Measurements from ENCODE around the gene IGSF8.

IGSF8 gene

DNA sequence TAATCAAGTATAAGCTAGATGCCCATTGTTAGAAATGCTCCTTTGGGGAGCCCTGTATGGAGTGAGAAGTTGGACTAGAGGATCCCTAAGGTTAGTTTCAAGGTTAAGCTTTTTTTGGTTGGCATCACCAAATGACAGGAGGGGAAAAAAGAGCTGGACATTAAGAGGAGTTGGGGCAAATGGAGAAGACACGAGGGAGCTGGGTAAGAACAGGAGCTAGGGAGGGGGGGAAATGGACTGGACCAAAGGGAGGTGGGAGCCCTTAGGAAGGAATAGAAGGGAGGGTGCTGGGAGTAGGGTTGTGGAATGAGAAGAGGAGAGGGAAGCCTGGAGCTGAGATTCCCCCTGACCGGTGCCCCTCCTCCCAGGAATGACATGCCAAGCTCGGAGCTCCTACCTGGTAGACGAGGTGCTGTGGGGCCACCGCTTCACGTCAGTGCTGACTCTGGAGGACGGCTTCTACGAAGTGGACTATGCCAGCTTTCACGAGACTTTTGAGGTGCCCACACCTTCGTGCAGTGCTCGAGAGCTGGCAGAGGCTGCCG is 11.2 kb downstream of the IGSF8 start:
- H3K4me1 ChIP-seq (ENCODE audit: control extremely low read depth in 1 of 4, control insufficient read depth in 4 of 4, insufficient read depth in 4 of 4, low read length in 3 of 4) = peaks cover 0 to 9% (median 7%) of the 10 kb centered on the region in 4 experiments
- WGBS (ENCODE audit: insufficient coverage) = 96% methylated on average over 7 of the region's 12 CpGs
- H3K36me3 ChIP-seq (ENCODE audit: control insufficient read depth in 4 of 4, insufficient read depth in 4 of 4, low read length in 3 of 4) = peaks cover 2 to 28% (median 11%) of the 10 kb centered on the region in 4 experiments
- no peaks in the 10 kb centered on the region for H3K9me3 ChIP-seq (ENCODE audit: control extremely low read depth in 1 of 5, control insufficient read depth in 4 of 5, insufficient read depth in 2 of 5, low read depth in 1 of 5, low read length in 4 of 5)
- no peak overlapping the region for H3K27ac ChIP-seq (ENCODE audit: insufficient read depth in 1 of 2, low read depth in 1 of 2, low read length in 2 of 2, poor library complexity in 1 of 2, severe bottlenecking in 2 of 2)
- no peak for DNase-seq
- POLR2A ChIA-PET = no interaction called here
- CTCF ChIA-PET = interaction anchor here (0.7 to 5.9 kb wide), 17 partner anchors 10 to 232 kb away, joined by 3 to 67 read pairs (median 8); partner anchors contain the start of genes CASQ1 and IGSF8
- H3K27me3 ChIP-seq (replicated peaks in 2 of 5; ENCODE audit: control insufficient read depth in 4 of 5, insufficient read depth in 5 of 5, low read length in 4 of 5) = peaks cover 0 to 23% (median 11%) of the 10 kb centered on the region in 5 experiments
- H3K4me3 ChIP-seq (ENCODE audit: control insufficient read depth in 1 of 7, extremely low read depth in 1 of 7, insufficient read depth in 4 of 7, low read depth in 2 of 7, low read length in 6 of 7) = no peak overlapping the region

GRCh38 chr1:160086456-160086892 is 11.9 kb downstream of the IGSF8 start:
- CTCF ChIA-PET = interaction anchor here (0.7 to 5.9 kb wide), 21 partner anchors 10 to 233 kb away, joined by 3 to 67 read pairs (median 4); partner anchors contain the start of genes CASQ1 and IGSF8
- H3K27me3 ChIP-seq (replicated peaks in 2 of 5; ENCODE audit: control insufficient read depth in 4 of 5, insufficient read depth in 5 of 5, low read length in 4 of 5) = peaks cover 0 to 30% (median 17%) of the 10 kb centered on the region in 5 experiments
- no peaks in the 10 kb centered on the region for H3K9me3 ChIP-seq (ENCODE audit: control extremely low read depth in 1 of 5, control insufficient read depth in 4 of 5, insufficient read depth in 2 of 5, low read depth in 1 of 5, low read length in 4 of 5)
- POLR2A ChIA-PET = no interaction called here
- DNase-seq = no peak
- peaks cover 0 to 9% (median 7%) of the 10 kb centered on the region in 4 experiments for H3K4me1 ChIP-seq (ENCODE audit: control extremely low read depth in 1 of 4, control insufficient read depth in 4 of 4, insufficient read depth in 4 of 4, low read length in 3 of 4)
- peaks cover 0 to 21% (median 6%) of the 10 kb centered on the region in 4 experiments for H3K36me3 ChIP-seq (ENCODE audit: control insufficient read depth in 4 of 4, insufficient read depth in 4 of 4, low read length in 3 of 4)
- no peak overlapping the region for H3K27ac ChIP-seq (ENCODE audit: insufficient read depth in 1 of 2, low read depth in 1 of 2, low read length in 2 of 2, poor library complexity in 1 of 2, severe bottlenecking in 2 of 2)
- H3K4me3 ChIP-seq (ENCODE audit: control insufficient read depth in 1 of 7, extremely low read depth in 1 of 7, insufficient read depth in 4 of 7, low read depth in 2 of 7, low read length in 6 of 7) = no peak overlapping the region
- WGBS (ENCODE audit: insufficient coverage) = 96% methylated on average over 4 of the region's 5 CpGs

DNA sequence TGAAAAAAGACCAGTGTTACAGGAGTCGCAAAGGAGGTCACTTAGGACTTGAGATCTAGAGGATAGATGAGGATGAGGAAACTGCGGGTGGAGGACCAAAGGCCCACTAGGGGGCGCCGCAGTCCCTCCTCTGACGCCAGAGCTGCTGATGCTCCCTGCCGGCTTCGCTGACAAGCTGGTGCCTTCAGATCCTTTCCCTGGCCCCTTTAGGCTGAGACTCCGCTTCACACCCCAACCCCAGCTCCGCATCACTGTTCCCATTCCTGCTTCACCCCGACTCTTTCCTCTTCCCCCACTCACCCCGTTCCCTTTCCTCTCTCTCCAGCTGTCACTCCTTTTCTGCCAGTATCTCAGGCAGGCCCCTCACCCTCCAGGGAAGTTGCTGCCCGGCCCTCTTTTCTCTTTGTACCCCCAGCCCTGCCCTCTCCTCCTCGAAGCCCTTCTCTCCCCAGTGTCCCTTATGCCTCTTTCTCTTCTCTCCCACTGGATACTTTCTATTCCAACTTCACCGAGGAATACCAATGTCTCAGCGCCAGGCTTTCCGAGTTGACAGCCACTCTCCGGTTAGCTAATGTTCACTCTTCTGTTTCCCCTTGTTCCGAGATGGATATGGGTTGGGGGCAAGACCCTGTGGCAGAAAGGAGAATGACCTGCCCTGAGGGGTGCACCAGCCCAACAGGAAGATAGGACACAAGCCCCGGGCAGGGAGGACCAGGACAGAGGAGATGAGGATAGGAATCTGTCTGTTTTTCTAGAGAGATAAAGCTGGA is 12.5 kb downstream of the IGSF8 start:
- Histone ChIP-seq H3K27me3 (replicated peaks in 2 of 5; ENCODE audit: control insufficient read depth in 4 of 5, insufficient read depth in 5 of 5, low read length in 4 of 5) (peaks cover 1 to 36% (median 23%) of the 10 kb centered on the region in 5 experiments), H3K36me3 (ENCODE audit: control insufficient read depth in 4 of 4, insufficient read depth in 4 of 4, low read length in 3 of 4) (peaks cover 0 to 15% (median 6%) of the 10 kb centered on the region in 4 experiments), H3K9me3 (ENCODE audit: control extremely low read depth in 1 of 5, control insufficient read depth in 4 of 5, insufficient read depth in 2 of 5, low read depth in 1 of 5, low read length in 4 of 5) (no peaks in the 10 kb centered on the region), H3K4me1 (ENCODE audit: control extremely low read depth in 1 of 4, control insufficient read depth in 4 of 4, insufficient read depth in 4 of 4, low read length in 3 of 4) (peaks cover 0 to 9% (median 7%) of the 10 kb centered on the region in 4 experiments), H3K27ac (ENCODE audit: insufficient read depth in 1 of 2, low read depth in 1 of 2, low read length in 2 of 2, poor library complexity in 1 of 2, severe bottlenecking in 2 of 2) (no peak overlapping the region), H3K4me3 (ENCODE audit: control insufficient read depth in 1 of 7, extremely low read depth in 1 of 7, insufficient read depth in 4 of 7, low read depth in 2 of 7, low read length in 6 of 7) (no peak overlapping the region)
- DNase-seq = peak; percentile 81 to 86 (median 81)
- 55% methylated on average over 18 of the region's 19 CpGs for WGBS (ENCODE audit: insufficient coverage)
- ChIA-PET POLR2A (interaction anchor here (0.7 kb wide), 1 partner anchor 12 kb away, joined by 3 read pairs; the partner anchor contains the start of gene IGSF8), CTCF (interaction anchor here (0.6 to 5.9 kb wide), 33 partner anchors 10 to 291 kb away, joined by 3 to 67 read pairs (median 4); partner anchors contain the start of genes CASQ1, IGSF8, KCNJ10 and PEX19)

DNA sequence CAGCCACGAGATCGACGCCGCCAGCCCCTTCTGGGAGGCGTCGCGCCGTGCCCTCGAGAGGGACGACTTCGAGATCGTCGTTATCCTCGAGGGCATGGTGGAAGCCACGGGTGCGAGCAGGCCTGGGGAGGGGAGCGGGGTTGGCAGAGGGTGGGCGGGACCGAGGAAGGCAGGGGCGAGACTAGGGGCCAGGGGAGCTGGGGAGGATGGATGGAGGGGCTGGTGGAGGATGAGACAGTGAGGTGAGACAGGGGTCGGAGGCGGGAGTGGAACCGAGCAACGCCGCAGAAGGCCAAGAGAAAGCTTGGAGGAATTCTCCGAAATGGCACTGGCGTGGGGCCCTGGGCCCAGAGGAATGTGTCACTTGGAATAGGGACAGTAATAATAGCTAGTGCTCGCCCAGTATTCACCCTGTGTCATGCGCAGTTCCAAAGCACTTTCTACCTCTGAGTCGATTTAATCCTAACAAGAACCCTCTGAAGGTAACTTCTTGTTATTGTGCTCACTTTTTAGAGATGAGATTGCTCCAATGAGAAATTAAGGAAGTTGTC is 13.6 kb downstream of the IGSF8 start:
- no peaks in the 10 kb centered on the region for H3K9me3 ChIP-seq (ENCODE audit: control extremely low read depth in 1 of 5, control insufficient read depth in 4 of 5, insufficient read depth in 2 of 5, low read depth in 1 of 5, low read length in 4 of 5)
- CTCF ChIA-PET = interaction anchor here (0.7 to 5.9 kb wide), 21 partner anchors 9 to 292 kb away, joined by 3 to 67 read pairs (median 4); partner anchors contain the start of gene IGSF8
- no peak for DNase-seq
- WGBS (ENCODE audit: insufficient coverage) = 96% methylated on average over 8 of the region's 30 CpGs
- no peak overlapping the region for H3K4me3 ChIP-seq (ENCODE audit: control insufficient read depth in 1 of 7, extremely low read depth in 1 of 7, insufficient read depth in 4 of 7, low read depth in 2 of 7, low read length in 6 of 7)
- peaks cover 0 to 9% (median 7%) of the 10 kb centered on the region in 4 experiments for H3K4me1 ChIP-seq (ENCODE audit: control extremely low read depth in 1 of 4, control insufficient read depth in 4 of 4, insufficient read depth in 4 of 4, low read length in 3 of 4)
- H3K36me3 ChIP-seq (ENCODE audit: control insufficient read depth in 4 of 4, insufficient read depth in 4 of 4, low read length in 3 of 4) = peaks cover 0 to 9% (median 2%) of the 10 kb centered on the region in 4 experiments
- H3K27me3 ChIP-seq (replicated peaks in 2 of 5; ENCODE audit: control insufficient read depth in 4 of 5, insufficient read depth in 5 of 5, low read length in 4 of 5) = peaks cover 4 to 47% (median 33%) of the 10 kb centered on the region in 5 experiments
- POLR2A ChIA-PET = no interaction called here
- H3K27ac ChIP-seq (ENCODE audit: insufficient read depth in 1 of 2, low read depth in 1 of 2, low read length in 2 of 2, poor library complexity in 1 of 2, severe bottlenecking in 2 of 2) = no peak overlapping the region

DNA sequence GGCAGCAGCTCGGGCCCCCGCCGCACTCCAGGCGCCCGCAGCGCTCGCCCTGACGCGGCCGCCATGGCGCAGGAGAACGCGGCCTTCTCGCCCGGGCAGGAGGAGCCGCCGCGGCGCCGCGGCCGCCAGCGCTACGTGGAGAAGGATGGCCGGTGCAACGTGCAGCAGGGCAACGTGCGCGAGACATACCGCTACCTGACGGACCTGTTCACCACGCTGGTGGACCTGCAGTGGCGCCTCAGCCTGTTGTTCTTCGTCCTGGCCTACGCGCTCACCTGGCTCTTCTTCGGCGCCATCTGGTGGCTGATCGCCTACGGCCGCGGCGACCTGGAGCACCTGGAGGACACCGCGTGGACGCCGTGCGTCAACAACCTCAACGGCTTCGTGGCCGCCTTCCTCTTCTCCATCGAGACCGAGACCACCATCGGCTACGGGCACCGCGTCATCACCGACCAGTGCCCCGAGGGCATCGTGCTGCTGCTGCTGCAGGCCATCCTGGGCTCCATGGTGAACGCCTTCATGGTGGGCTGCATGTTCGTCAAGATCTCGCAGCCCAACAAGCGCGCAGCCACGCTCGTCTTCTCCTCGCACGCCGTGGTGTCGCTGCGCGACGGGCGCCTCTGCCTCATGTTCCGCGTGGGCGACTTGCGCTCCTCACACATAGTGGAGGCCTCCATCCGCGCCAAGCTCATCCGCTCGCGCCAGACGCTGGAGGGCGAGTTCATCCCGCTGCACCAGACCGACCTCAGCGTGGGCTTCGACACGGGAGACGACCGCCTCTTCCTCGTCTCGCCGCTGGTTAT is 14.2 kb downstream of the IGSF8 start:
- 28% methylated on average over 94 of the region's 96 CpGs for WGBS (ENCODE audit: insufficient coverage)
- POLR2A ChIA-PET = no interaction called here
- peaks cover 0 to 4% (median 1%) of the 10 kb centered on the region in 4 experiments for H3K36me3 ChIP-seq (ENCODE audit: control insufficient read depth in 4 of 4, insufficient read depth in 4 of 4, low read length in 3 of 4)
- CTCF ChIA-PET = interaction anchor here (0.7 to 9.2 kb wide), 13 partner anchors 8 to 207 kb away, joined by 3 to 100 read pairs (median 7); partner anchors contain the start of gene IGSF8
- no peak overlapping the region for H3K27ac ChIP-seq (ENCODE audit: insufficient read depth in 1 of 2, low read depth in 1 of 2, low read length in 2 of 2, poor library complexity in 1 of 2, severe bottlenecking in 2 of 2)
- H3K4me3 ChIP-seq (ENCODE audit: control insufficient read depth in 1 of 7, extremely low read depth in 1 of 7, insufficient read depth in 4 of 7, low read depth in 2 of 7, low read length in 6 of 7) = peak overlapping the region in 6 of 7 experiments; percentile 29 to 76 (median 58)
- peak; percentile 59 to 71 (median 60) for DNase-seq
- H3K4me1 ChIP-seq (ENCODE audit: control extremely low read depth in 1 of 4, control insufficient read depth in 4 of 4, insufficient read depth in 4 of 4, low read length in 3 of 4) = peaks cover 0 to 9% (median 7%) of the 10 kb centered on the region in 4 experiments
- H3K9me3 ChIP-seq (ENCODE audit: control extremely low read depth in 1 of 5, control insufficient read depth in 4 of 5, insufficient read depth in 2 of 5, low read depth in 1 of 5, low read length in 4 of 5) = no peaks in the 10 kb centered on the region
- H3K27me3 ChIP-seq (replicated peaks in 2 of 5; ENCODE audit: control insufficient read depth in 4 of 5, insufficient read depth in 5 of 5, low read length in 4 of 5) = peaks cover 7 to 52% (median 37%) of the 10 kb centered on the region in 5 experiments

DNA sequence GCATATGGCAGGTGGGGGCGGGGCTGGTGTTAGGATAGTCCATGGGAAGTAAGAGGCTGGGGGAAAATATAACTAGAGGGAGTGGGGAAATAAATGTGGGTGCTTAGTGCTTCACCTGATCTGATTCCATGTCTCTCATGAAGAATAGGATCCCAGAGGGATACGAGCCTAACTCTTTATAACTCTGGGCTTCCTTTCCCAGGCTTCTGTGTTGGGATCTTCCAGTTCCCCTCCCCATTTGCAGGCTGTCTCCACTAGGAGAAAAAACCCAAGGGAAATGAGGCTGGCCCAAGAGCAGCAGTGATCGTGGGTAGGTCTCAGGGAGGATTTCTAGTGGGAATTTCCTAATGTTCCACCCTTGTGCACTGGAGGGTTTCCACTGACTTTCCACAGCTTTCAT is 15.5 kb downstream of the IGSF8 start:
- Histone ChIP-seq H3K27ac (ENCODE audit: insufficient read depth in 1 of 2, low read depth in 1 of 2, low read length in 2 of 2, poor library complexity in 1 of 2, severe bottlenecking in 2 of 2) (no peak overlapping the region), H3K4me1 (ENCODE audit: control extremely low read depth in 1 of 4, control insufficient read depth in 4 of 4, insufficient read depth in 4 of 4, low read length in 3 of 4) (peaks cover 0 to 11% (median 7%) of the 10 kb centered on the region in 4 experiments), H3K9me3 (ENCODE audit: control extremely low read depth in 1 of 5, control insufficient read depth in 4 of 5, insufficient read depth in 2 of 5, low read depth in 1 of 5, low read length in 4 of 5) (no peaks in the 10 kb centered on the region), H3K27me3 (replicated peaks in 2 of 5; ENCODE audit: control insufficient read depth in 4 of 5, insufficient read depth in 5 of 5, low read length in 4 of 5) (peaks cover 9 to 52% (median 37%) of the 10 kb centered on the region in 5 experiments), H3K4me3 (ENCODE audit: control insufficient read depth in 1 of 7, extremely low read depth in 1 of 7, insufficient read depth in 4 of 7, low read depth in 2 of 7, low read length in 6 of 7) (no peak overlapping the region), H3K36me3 (ENCODE audit: control insufficient read depth in 4 of 4, insufficient read depth in 4 of 4, low read length in 3 of 4) (peaks cover 0 to 4% (median 0%) of the 10 kb centered on the region in 4 experiments)
- 100% methylated on average over 2 of the region's 3 CpGs for WGBS (ENCODE audit: insufficient coverage)
- CTCF ChIA-PET = interaction anchor here (1.0 to 9.2 kb wide), 7 partner anchors 10 to 143 kb away, joined by 3 to 100 read pairs (median 5); partner anchors contain the start of gene KCNJ10
- DNase-seq = no peak
- POLR2A ChIA-PET = no interaction called here

All from common myeloid progenitor, CD34-positive (primary cell).